EL (cell line): ENCODE measurements around the gene PDLIM7.

Experiments
- DNase-seq: peaks from one replicate; pipeline ENCODE4 v3.0.0-alpha.2; 2016

Gene PDLIM7

DNA sequence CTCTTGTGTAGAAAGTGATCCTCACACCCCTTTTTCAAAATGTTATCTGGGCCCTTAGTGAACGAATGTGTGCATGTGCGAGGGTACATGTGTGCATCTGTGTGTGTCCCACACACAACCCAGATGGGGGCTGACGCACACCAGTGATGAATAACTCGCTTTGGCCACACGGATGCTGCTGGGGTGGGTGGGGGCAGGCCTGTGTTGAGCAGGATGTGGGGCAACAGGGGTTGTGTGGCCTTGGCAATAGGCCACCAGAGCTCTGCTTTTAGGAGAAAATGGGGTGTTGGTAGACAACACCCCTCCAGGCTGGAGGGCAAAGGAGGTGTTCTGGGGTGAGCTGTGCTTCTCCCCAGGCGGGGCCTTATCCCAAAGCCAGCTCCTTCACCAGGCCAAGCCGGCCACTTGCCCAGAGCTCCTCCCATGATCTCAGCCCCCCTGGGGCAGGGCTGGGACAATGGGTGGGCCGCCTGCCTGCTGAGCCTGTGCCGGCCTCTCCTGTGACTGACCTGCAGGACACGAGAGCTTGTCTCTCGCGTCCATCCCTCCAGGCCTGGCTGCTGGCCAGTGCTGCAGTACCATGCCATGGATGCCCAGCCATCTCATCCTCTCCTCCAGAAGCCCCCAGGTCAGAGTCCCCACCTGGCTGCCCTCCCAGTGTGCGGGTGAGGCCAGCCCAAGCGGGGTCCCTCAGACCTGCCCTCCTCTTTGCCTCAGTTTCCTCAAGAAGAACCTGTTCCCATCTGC is 25.6 kb downstream of the PDLIM7 start:
- peak; percentile 76 for DNase-seq

DNA sequence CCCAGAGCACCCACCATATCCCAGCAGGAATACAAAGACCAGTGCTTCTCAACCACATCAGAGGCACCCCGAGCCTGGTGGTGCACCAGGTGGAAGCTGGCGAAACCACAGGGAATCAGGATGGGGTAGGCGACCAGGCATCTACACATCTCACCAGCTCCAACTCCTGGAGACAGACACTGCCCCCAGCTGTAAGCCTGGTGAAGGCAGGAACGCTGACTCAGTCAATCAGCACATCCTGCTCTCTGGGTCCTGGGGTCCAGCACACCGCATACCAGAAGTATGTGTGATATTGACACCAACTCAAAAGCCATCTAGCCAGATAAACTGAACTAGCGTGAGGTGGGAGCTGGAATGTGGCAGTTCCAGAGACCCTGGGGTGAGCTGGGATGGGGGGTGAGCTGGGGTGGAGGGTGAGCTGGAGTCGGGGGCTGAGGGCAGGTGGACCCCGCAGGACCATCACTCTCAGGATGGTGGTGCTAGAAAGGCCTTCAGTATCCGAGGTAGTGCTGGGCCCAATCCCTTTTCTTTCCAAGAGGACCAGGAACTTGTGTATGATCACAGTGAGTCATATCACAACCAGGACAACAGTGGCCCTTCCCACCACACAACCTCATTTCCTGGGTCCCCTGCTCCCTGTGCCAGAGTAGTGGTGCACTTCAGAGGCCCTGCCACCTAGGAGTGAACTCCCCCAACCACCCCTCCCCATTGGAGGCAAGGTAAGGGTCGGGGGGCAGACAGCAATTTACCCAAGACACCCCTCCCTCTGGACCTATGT is 26.5 kb downstream of the PDLIM7 start:
- peak; percentile 73 for DNase-seq

DNA sequence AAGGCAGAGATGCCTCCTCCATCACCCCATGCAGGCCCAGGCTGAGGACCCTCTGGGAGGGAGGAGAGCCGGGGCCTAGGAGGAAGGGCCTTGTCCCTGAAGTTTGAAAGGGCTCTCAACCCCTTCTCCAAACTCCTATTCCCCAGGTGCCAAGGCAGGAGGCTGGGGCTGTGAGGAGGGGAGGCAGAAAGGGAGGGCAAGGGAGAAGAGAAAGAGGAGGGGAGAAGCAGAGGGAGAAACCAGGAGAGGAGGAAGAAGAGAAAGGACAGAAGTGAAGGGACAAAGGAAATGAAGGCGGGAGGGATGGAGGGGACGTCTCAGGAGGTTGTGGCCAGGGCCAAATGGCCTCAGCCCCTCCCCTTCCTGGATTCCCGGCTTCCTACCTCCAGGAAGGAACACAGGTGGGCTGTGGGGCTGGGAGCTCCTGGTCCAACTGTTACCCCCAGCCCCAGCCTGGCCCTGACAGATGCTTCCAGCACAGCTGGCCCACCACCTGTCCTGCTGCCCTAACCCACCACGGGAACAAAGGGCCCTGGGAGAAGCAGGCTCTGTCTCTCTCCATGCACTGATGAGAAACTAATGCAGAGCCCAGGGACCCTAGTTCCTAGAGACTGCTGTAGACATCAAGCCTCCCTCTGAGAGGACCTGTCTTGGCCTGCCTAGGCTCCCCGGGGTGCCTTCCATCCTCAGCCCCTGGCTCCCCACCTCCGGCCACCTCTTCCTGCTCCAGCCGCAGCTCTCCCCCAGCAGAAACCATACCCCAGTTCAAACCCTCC is 27.5 kb downstream of the PDLIM7 start:
- no peak for DNase-seq

DNA sequence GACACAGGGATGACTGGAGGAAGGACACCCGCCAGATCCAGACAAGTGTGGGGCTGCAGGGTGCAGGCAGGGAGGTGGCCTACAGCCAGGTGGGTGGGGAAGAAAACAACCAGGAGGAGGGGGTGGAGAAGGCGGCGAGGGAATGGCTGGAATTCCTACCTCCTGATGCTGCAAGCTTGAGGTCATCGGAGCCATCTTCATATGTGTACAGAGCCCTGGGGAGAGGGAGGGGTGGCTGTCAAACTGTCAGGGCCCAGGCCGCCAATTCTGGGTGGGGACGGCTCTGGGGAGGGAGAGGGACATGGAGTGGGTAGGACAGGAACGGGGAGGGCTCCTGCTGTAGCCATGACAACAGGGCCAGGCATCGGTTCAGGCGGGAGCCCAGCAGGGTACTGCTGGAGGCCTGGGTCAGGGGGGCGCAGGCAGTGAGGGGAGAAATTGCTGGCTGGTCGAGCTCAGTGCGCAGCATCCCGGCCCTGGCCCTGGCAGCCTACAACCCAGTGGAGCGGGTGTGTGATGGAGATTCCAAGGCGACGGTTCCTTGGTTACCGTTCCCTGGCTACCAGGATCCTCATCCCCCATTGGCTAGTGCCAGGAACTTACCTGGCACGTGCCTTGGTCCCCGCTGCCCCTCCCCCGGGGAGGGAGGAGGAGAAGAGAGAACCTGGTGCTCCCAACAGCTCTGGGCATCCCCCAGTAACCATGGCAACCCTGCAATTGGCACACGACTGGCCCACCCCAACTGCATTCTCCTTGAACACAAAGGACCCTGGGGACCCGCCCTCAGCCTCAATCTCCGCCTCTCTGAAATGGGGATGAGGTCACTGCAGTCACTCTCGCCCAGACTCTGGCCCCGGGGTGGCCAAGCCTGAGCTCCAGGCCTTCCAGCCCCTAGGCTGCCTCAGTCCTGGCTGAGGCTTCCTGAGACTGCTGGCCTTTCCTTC is 28.4 kb downstream of the PDLIM7 start:
- peak; percentile 86 for DNase-seq

DNA sequence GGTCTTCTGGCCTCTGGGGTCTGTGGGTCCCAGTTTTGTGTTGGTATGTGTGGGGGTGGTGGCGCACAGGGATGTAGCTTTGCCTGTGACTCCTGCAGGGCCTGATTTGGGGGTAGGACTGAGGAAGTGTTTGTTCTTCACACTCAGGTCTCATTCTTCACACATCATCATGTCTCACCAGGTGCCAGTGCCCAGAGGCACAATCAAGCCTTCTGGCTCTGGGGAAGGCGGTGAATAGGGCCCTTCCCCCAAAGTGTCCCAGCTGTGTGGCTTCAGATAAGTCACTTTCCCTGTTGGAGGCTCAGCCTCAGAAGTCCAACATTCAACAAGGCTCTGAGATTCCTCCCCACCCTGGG is 29.1 kb downstream of the PDLIM7 start:
- DNase-seq = no peak

DNA sequence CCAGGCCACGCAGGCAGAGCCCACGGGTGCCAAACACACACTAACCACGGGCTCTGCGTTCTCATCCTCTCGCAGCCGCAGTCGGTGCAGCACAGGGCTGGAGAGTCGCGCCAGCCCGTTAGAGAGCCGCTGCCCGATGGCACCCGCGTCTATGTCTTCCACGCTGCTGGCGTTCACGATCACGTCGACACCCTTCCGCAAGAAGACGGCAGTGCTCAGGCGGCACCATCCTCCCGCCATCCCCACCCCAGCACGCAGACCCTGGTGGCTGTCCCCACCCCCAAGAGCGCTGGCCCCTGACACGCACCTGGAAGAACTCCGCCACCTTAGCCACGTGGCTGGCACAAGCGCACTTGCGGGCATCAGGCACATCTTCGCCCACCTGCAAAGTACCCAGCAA is 30.0 kb downstream of the PDLIM7 start:
- DNase-seq = no peak

DNA sequence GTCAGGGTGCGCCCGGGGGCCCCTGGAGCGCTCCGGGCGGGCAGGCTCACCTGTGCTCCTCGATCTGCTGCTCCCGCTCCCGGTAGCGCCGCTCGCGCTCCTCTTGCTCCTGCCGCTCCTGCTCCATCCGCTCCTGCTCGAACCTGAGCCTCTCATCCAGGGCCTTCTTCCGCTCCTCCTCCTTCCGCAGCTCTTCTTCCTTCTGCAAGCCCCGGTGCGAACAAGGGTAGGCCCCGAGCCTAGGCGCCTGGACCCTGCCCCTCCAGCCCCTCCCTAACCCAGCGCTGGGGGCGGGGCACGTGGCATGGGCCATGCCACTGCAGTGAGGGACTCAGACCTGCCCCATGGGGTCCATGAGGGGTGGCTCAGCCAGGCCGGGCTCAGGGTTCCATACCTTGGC is 30.5 kb downstream of the PDLIM7 start:
- DNase-seq = no peak

DNA sequence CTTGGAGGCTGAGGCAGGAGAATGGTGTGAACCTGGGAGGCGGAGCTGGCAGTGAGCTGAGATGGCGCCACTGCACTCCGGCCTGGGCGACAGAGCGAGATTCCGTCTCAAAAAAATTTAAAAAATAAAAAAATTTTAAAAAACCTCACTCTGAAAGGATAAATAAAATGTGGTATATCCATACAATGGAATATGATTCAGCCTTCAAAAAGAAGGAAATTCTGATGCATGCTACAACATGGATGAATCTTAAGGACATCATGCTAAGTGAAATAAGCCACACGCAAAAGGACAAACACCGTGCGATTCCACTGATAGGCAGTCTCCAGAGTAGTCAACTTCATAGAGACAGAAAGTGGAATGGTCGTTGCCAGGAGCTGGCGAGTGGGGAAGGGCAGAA is 32.4 kb downstream of the PDLIM7 start:
- no peak for DNase-seq

DNA sequence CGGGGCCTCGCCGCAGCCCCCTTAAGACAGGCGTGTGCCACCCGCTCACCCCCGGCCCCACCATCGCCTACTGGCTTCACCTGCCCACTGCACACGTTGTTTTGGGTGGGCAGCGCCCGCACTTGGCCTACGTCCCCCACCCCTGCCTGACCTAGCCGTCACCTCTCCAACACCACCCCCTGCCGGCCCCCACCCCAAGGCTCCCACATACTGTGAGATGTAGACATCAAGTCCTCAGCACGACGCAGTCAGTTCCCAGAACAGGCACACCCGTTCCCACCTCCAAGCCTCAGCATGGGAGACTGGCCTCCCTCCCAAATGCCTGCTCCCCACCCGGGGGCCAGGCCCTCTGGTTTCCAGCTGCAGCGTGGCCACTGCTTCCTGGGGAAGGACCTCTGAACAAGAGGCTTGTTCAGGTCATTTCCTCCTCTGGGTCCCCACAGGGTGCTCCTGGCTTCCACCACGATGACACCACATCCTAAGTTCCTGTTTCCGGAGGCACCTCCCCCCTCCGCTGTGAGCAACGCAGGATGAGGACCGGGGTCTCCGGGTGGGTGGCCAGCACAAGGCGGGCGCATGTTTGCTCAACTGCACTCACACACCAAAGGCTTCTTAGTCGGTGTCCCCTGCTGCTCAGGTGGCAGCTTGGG is 35.3 kb downstream of the PDLIM7 start:
- no peak for DNase-seq

DNA sequence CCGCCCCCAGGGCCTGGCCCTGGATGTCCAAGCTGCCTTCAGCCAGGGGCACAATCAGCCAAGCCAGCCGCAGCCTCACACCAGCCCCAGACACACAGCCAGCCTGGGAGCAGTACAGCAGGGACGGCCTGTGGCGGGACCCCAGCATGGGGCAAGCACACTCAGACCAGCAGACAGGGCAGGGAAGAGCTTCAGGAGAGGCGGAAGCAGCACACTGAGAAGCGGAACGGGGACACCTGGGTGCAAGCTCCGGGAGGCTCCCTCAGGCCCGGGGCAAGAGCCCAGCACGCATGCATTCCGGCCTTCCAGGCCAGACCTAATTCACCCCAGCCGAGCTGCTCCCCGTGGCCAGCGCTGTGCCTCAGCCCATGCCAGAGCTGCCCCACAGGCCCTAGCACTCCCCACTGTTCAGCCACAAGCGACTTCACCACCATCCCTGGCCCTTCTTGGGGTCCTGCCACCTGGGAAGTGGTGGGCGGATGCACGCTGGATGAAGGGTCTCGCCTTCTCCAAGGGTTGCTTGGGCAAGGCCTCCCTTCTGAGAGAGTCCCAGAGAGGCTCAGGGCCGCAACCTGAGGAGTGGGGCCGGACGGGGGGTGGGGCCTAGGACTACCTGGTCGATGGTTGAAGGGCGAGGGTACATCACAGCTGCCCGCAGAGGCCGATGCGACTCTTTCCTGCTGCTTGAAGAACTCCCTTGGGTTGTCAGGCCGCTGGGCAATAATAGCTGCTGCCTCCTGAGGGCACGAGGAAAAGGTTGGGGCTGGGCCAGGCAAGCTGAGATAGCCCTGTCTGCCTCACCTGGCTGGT is 37.4 kb downstream of the PDLIM7 start:
- DNase-seq = no peak

DNA sequence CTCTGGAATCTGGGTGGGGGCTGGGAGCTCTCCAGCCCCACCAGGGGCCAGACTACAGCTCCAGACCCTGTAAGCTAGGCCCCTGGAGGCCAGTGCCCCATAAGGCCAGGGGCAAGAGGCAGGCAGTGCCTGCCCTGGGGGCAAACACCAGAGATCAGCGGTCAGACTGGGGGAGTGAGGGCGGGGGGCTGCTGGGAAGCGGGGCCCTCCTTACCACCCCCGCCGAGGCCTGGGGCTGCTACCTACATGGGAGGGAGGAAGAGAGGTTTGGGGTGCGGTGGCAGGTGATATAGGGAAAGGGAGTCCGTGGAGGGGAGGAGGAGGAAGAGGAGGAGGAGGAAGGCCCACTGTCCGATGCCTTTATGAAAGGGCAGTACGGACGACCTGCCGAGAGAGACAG is 38.0 kb downstream of the PDLIM7 start:
- DNase-seq = no peak

DNA sequence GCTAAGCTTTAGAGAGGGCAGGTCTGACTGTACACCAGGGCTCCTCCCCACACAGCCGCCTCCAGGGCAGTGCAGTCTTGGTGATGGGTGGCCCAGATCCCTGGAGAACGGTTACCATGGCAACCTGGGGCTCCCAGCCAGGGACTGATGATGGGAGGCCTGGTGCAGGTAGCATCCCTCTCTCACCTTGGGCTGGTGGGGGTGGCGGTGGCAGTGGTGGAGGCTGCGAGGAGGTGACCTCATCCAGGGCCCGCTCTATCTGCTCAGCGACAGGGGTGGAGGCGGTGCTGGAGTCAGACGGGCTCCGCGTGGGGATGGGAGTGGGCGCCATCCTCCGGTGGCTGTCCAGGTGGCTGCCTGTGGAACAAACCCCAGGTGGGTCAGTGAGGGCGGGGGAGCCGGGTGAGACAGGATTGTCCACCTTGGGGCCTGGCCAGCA is 38.5 kb downstream of the PDLIM7 start:
- no peak for DNase-seq

DNA sequence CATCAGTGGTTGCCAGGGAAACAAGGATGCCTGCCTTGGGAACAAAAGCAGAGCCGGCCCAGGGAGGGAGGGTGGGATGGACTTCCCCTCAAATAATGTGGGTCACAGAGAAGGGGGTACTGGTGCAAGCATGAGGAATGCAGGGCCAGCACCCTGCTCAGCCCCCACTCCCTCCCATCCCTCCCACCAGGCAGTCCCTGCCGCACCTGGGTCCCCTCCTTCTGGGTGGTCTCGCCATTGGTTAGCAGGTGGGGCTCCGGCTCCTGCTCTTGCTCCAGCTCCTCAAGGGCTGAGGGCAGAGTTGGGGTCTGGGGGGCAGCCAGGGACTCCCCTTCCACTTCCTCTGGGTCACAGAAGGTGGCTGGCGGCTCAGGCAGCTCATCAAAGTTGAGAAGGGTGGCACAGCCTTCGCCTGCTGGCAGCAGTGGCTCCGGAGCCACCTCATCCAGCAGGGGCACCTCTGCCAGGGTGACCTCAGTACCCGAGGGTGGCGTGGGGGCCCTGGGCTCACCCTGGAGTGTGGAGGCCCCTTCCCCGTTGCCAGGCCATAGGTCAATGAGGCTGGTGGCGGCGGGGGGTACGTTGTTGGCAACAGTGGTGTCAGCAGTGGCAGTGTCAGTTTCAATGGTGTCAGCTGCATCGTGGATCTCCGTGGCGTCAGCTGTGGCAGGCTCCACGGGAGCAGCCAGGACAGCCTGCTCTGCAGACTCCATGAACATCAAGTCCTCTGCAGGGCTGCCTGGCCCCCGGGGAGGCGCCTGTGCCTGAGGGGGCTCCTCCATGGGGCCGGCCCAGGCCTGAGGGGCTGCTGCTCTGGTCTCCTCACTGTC is 39.3 kb downstream of the PDLIM7 start:
- DNase-seq = no peak

DNA sequence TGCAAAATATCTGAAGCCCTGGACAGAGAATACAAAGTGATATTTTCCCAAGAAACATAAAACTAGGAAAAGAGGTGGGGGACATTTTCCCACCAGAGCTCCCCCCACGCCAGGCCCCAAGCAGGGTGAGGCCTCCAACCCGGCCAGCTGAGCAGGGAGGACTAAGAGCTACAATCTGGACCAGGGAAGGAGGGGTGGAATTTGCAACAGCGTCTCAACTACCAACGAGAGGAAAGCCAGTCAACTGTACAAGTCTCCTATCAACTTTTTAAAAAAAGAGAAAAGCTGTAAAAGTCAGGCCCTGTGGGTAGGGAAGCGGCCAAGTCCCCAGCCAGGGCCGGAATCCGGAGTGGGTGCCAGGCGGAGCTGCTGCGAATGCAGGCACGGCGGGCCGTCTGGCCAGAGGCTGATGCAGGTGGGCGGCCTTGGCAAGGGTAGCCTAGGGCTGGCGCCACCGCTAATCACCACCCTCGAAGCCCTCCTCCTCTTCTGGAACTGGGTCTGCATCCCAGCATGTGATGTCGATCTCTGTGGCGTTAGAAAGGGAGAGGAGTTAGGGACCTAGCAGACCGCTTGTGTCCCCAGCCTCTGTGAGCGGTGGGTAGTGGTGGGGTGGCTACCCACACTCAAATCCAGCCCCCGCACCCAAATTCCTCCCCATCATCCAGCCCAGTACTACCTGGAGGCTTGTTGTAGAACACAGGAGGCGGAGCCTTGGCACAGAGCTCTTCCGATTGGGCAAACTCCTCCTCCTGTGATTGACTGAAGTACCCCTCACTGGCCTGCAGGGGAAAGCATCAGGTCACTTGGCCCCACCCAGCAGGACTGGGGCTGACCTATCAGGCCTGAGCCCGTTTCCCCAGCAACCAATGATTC is 40.2 kb downstream of the PDLIM7 start:
- DNase-seq = peak; percentile 95

DNA sequence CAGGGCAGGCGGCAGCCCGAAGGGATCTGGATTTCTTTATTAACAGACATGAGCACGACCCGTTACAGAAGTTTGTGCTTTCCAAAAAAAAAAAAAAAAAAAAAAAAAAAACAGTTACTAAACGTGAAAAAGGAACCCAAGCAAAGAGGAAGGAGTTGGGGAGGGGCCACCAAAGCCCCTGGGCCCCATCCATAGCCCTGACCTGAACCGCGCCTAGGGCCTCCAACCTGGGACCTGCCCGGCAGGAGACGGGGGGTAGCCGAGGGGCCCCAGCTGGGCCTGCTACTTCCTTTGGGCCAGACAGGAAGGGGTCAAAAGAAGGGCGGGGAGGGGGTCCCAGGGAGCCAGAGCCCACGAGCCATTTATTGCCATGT is 40.8 kb downstream of the PDLIM7 start:
- no peak for DNase-seq

DNA sequence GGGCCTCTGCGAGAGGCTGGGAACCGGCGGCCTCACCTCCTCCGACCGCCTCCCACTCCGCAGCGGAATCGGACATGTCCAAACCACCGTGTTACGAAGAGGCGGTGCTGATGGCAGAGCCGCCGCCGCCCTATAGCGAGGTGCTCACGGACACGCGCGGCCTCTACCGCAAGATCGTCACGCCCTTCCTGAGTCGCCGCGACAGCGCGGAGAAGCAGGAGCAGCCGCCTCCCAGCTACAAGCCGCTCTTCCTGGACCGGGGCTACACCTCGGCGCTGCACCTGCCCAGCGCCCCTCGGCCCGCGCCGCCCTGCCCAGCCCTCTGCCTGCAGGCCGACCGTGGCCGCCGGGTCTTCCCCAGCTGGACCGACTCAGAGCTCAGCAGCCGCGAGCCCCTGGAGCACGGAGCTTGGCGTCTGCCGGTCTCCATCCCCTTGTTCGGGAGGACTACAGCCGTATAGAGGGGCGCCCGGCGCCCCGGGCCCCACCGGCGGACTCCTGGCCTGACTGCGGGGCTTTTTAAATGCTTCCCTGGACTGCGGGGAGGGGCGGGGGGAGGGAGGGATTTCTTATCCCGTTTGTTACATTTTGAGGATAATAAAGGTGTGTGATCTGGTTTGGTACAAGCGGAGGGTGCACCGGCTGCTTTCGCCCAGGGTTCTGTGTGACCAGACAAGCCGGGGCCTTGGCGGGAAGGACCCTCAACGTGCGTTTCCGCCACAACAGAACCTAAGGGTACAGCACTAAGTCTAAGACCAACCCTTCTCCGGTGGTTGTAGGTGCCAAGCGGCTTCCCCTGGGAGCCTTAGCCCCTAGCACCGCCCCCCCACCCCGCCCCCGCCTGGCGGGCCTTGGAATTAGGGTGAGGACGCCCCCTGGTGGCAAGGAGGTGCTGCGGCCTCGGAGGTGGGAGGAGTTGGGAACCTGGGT is 41.5 kb downstream of the PDLIM7 start:
- peak; percentile 88 for DNase-seq

DNA sequence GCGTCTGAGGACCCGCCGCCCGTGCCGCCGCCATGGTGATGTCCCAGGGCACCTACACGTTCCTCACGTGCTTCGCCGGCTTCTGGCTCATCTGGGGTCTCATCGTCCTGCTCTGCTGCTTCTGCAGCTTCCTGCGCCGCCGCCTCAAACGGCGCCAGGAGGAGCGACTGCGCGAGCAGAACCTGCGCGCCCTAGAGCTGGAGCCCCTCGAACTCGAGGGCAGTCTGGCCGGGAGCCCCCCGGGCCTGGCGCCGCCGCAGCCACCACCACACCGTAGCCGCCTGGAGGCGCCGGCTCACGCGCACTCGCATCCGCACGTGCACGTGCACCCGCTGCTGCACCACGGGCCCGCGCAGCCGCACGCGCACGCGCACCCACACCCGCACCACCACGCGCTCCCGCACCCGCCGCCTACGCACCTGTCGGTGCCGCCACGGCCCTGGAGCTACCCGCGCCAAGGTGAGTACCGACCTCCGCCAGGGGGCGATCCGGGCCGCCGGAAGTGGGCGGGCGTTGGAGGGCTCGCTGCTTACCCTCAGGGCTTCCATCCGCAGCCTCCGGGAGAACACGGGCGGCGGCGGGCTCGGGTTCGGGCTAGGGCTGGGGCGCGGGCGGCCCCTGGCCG is 42.3 kb downstream of the PDLIM7 start:
- peak; percentile 75 for DNase-seq
